HG03342 (cell line): Measurements from ENCODE around the gene ENTHD1.
"Not testable (repeated sequence)": the region's sequence is repeated elsewhere in the genome, so short reads cannot be mapped to it uniquely, and the experiment has no call there.

Experiments
- ATAC-seq: cut with Tn5 transposase; IDR thresholded peaks from one replicate; pipeline ENCODE4 v1.9.1; 2021; ENCODE audit warnings: mild to moderate bottlenecking, moderate library complexity; ENCODE audit not compliant: unreplicated experiment

Gene ENTHD1

GRCh38 chr22:39852799-39853198 lies 40.8 kb downstream of the ENTHD1 start:
- no peak for ATAC-seq

DNA sequence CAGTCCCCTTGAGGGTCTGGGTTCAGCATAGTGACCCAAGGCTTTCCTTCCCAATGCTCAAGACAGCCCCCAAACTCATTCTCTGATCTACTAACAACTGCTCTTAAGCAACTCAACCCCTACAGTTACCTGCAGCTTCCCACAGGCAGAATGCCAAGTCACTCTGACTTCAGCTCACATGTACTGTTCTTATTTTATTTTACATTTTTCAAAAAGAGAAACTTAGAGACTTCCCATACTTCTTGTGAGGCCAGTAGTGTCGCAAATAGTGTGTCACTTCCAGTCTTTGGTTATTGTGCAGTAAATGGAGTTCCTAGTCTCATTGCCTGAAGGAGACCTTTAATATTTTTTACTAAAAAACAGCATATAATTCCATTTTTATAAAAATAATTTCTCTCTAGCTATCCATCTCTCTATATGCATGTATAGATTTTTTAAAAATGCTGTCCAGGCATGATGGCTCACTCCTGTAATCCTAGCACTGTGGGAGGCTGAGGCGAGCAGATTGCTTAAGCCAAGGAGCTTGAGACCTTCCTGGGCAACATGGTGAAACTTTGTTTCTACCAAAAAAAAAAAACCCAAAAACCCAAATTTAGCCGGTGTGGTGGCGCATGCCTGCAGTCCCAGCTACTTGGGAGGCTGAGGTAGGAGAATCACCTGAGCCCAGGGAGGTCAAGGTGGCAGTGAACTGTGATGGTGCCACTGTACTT lies 41.8 kb downstream of the ENTHD1 start:
- ATAC-seq = no peak

DNA sequence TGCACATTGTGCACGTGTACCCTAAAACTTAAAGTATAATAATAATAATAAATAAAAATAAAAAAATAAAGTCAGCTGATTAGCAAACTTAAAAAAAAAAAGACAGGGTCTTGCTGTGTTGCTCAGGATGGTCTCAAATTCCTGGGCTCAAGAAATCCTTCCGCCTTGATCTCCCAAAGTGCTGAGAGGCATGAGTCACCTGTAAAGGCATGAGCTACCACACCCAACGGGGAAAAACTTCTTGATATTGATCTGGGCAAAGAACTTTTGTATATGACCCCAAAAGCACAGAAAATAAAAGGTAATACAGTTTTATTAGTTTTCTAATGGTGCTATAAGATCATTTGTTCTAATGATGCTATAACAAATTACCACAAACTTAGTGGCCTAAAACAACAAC lies 46.1 kb downstream of the ENTHD1 start:
- no peak for ATAC-seq

DNA sequence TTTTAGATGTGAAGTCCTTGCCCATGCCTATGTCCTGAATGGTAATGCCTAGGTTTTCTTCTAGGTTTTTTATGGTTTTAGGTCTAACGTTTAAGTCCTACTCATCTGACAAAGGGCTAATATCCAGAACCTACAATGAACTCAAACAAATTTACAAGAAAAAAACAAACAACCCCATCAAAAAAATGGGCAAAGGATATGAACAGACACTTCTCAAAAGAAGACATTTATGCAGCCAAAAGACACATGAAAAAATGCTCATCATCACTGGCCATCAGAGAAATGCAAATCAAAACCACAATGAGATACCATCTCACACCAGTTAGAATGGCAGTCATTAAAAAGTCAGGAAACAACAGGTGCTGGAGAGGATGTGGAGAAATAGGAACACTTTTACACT lies 47.0 kb downstream of the ENTHD1 start:
- ATAC-seq = not testable (repeated sequence)

GRCh38 chr22:39845529-39845928 lies 48.0 kb downstream of the ENTHD1 start:
- ATAC-seq = no peak

GRCh38 chr22:39839917-39840510 lies 53.5 kb downstream of the ENTHD1 start:
- no peak for ATAC-seq

GRCh38 chr22:39839204-39839603 lies 54.4 kb downstream of the ENTHD1 start:
- ATAC-seq = no peak

- no peak for ATAC-seq
Observed at GRCh38 chr22:39833610-39834009, 60.0 kb downstream of the ENTHD1 start.

- no peak for ATAC-seq
Observed at GRCh38 chr22:39833093-39833492, 60.5 kb downstream of the ENTHD1 start.

GRCh38 chr22:39832627-39833074 lies 60.9 kb downstream of the ENTHD1 start:
- no peak for ATAC-seq

DNA sequence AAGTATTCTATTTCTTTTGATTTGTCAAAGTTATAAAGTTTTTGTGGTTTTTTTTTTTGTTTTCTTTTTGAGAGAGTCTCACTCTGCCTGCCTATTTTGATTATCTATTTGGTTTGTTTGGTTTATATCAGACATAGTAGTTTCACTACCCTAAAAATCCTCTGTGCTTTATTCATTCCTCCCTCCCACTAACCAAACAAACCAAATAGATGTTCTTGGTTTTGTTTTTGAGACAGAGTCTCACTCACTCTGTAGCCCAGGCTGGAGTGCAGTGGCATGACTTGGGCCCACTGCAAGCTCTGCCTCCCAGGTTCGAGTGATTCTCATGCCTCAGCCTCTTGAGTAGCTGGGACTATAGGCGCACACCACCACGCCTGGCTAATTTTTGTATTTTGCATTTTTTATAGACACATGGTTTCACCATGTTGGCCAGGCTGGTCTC lies 67.9 kb downstream of the ENTHD1 start:
- ATAC-seq = no peak

- ATAC-seq = no peak
Observed at GRCh38 chr22:39821008-39821407, 72.6 kb downstream of the ENTHD1 start.

DNA sequence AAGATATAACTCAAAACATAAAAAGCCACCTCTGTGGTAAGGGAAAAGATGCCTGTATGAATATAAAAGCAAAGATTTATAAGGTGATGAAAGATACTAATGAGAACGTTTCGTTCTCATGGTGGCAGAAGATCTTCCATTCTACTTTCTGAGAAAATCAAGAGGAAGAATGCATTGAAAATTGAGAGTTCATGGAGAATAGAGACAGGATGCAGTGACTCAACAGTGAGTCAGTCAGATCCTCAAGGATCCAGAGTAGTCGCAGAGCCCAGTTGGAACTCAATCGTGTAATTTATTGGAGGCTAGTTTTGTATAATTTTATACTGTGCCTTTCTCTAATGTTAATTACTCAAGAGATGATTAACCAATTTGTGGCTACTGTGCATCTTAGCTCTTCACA lies 73.3 kb downstream of the ENTHD1 start:
- no peak for ATAC-seq

- no peak for ATAC-seq
Observed at GRCh38 chr22:39819429-39819828, 74.1 kb downstream of the ENTHD1 start.

DNA sequence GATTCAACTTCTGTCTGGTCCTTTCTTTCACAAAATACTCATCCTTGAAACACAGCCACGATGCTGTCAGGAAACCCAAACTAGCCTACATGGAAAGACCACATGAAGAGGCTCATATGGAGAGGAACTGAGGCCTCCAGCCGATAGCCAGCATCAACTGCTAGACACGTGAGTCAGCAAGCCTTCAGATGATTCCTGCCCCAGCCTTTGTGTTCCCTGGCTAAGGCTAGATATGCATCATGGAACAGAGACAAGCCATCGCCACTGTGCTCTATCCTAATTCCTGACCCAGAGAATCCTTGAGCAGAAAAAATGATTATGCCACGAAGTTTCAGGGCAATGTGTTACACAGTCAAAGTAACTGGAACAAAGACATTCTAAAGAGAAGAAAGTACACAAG lies 75.5 kb downstream of the ENTHD1 start:
- ATAC-seq = no peak

DNA sequence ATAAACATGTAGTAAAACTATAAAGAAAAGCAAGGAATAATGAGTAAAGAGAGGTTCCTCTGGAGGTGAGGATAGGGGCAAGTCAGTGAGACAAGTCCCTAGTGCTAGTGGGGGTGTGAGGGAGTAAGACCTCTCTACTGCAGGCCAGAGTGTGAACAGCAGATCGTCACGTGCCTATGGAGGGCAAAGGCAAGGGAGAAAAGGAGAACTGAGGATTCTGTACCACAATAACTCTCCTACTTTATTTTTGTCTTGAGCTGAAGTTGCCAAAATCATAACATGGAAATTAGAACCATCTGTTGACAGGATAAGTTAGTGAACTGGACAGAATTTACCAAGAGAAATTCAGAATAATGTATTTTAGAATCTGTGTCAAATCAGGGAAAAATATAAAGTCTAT lies 77.6 kb downstream of the ENTHD1 start:
- no peak for ATAC-seq

GRCh38 chr22:39814899-39815298 lies 78.7 kb downstream of the ENTHD1 start:
- ATAC-seq = no peak

- no peak for ATAC-seq
Observed at GRCh38 chr22:39809772-39810557, 83.6 kb downstream of the ENTHD1 start.

GRCh38 chr22:39808081-39808480 lies 85.5 kb downstream of the ENTHD1 start:
- no peak for ATAC-seq

GRCh38 chr22:39806109-39806508 lies 87.5 kb downstream of the ENTHD1 start:
- ATAC-seq = no peak

DNA sequence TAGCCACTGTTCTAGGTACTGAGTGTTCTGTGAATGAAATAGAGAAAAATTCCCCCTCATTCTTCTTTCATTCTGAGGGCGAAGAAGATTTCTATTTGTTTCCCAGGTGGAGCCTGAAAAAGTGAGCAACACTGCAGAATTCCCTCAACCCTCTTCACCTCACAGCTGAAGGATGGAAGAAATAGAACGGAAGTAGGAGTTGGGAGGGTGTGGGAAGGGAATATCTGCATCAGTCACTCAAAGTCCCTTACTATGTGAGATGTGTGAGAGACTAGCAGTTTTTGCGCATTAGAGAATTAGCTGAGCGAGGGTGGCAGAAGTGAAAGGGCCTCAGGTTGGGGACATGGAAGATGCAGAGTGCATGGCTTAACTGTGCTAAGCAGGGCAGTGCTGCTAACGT lies 88.4 kb downstream of the ENTHD1 start:
- no peak for ATAC-seq

GRCh38 chr22:39802682-39803081 lies 90.9 kb downstream of the ENTHD1 start:
- no peak for ATAC-seq
